Testis (tissue), 2 donors: ENCODE measurements around the gene SLC25A21.

Experiments
- POLR2A ChIP-seq: fragments of 450-650 bp; IDR thresholded peaks from one replicate; pipeline ENCODE4 v1.6.1; 2017; ENCODE audit warnings: antibody characterized with exemption, mild to moderate bottlenecking, moderate library complexity
- TF ChIP-seq, protein P1 (sequence below), 3 experiments: fragments of 450-650 bp in 2 of 3; fragments of 200-600 bp in 1 of 3; sonication (generic) in 1 of 3; IDR thresholded peaks; one replicate each; pipeline ENCODE4 v1.5.1; 2016 to 2019; ENCODE audit warnings: antibody characterized with exemption in 3 of 3, mild to moderate bottlenecking in 2 of 3, moderate library complexity in 1 of 3

DNA sequence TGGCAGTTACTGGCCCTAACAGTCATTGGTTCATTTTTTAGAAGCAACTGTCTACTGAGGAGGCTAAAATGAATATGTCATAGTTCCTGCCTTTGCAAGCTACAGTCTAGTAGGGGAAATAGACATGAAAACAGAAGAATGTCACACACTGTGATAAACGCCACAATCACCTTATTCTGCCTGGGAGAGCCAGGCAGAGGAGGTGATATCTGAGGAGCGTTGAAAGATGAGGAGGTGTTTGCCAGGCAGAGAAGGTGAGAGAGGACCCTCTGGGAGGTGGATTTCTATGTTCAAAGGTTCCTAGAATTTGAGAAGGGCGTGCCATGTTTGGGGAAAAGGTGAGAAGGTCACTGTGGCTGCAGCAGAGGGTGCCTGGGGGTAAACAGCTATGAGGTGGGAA is 325.0 kb downstream of the SLC25A21 start:
- TF ChIP-seq, protein P1, sequence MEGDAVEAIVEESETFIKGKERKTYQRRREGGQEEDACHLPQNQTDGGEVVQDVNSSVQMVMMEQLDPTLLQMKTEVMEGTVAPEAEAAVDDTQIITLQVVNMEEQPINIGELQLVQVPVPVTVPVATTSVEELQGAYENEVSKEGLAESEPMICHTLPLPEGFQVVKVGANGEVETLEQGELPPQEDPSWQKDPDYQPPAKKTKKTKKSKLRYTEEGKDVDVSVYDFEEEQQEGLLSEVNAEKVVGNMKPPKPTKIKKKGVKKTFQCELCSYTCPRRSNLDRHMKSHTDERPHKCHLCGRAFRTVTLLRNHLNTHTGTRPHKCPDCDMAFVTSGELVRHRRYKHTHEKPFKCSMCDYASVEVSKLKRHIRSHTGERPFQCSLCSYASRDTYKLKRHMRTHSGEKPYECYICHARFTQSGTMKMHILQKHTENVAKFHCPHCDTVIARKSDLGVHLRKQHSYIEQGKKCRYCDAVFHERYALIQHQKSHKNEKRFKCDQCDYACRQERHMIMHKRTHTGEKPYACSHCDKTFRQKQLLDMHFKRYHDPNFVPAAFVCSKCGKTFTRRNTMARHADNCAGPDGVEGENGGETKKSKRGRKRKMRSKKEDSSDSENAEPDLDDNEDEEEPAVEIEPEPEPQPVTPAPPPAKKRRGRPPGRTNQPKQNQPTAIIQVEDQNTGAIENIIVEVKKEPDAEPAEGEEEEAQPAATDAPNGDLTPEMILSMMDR (IDR thresholded peaks at IDR 0.05) = no peak
- TF ChIP-seq POLR2A = no peak
